Vagina (tissue), 2 donors: ENCODE data around the gene CHCHD1. TPM values are rescaled to one million over a fixed set of nuclear protein-coding genes. Genes with fewer than 3 reads are reported as not detected.

Experiments used
- DNase-seq, 2 donors: peaks; one replicate each; pipeline ENCODE4 v3.0.0-alpha.2; 2017; ENCODE audit errors: extremely low spot score in 2 of 2
- H3K27ac ChIP-seq: fragments of 200-600 bp; sonication (generic); one replicate; pipeline ENCODE4 v1.5.1; 2019
- H3K27me3 ChIP-seq: fragments of 200-600 bp; sonication (generic); one replicate; pipeline ENCODE4 v1.5.1; 2019
- H3K36me3 ChIP-seq, 2 donors: fragments of 200-600 bp; sonication (generic); one replicate each; pipeline ENCODE4 v1.5.1; 2017 to 2019
- H3K4me1 ChIP-seq: fragments of 200-600 bp; sonication (generic); one replicate; pipeline ENCODE4 v1.5.1; 2019
- H3K4me3 ChIP-seq, 2 donors: fragments of 200-600 bp; sonication (generic); 1 replicate in 1 of 2; 2 replicates in 1 of 2; pipeline ENCODE4 v1.5.1; 2016 to 2019
- H3K9me3 ChIP-seq: fragments of 200-600 bp; sonication (generic); one replicate; pipeline ENCODE4 v1.5.1; 2019
- POLR2A ChIP-seq, 2 donors: fragments of 450-650 bp; IDR thresholded peaks; one replicate each; pipeline ENCODE4 v1.6.1; 2017; ENCODE audit warnings: antibody characterized with exemption in 2 of 2, mild to moderate bottlenecking in 2 of 2, moderate library complexity in 2 of 2
- POLR2AphosphoS5 ChIP-seq, 2 donors: sonication (generic); formaldehyde crosslinking; IDR thresholded peaks; one replicate each; pipeline ENCODE4 v1.9.0; 2017; ENCODE audit warnings: antibody characterized with exemption in 2 of 2, mild to moderate bottlenecking in 2 of 2, low read depth in 1 of 2; ENCODE audit not compliant: insufficient read depth in 1 of 2
- intact Hi-C: fragments of 100-400 bp; cut with DNase I; formaldehyde crosslinking; loops from one replicate; pipeline ENCODE4 v1.15.1; 2023
- total RNA-seq: library from RNA; depleted of rRNA; stranded (reverse); fragments of >200 nt; gene quantifications from one replicate; pipeline ENCODE4 v1.2.3, GENCODE V29; 2016
- TF ChIP-seq, protein P1 (sequence below), 3 experiments: fragments of 450-650 bp in 2 of 3; fragments of 200-600 bp in 1 of 3; sonication (generic) in 1 of 3; IDR thresholded peaks; one replicate each; pipeline ENCODE4 v1.5.1; 2017 to 2019; ENCODE audit warnings: antibody characterized with exemption in 3 of 3, mild to moderate bottlenecking in 2 of 3, moderate library complexity in 2 of 3

CHCHD1 gene
- total RNA-seq, 1 donor from 2014 or later: 19.6 TPM

DNA sequence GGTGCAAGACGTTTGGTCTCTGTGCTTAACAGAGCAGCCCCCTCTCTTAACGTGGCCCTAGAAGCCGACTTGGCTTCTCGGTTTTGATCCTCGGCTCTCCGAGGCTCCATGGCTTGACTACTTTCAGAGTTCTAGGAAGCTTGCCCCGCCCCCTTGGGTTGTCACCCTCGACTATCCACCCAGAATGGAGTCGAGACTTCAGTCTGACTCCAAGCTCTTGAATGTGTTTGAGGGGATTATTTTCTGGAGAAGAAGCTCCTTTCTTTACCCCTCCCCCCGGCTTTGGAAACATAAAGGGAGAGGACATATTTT, 37.2 kb upstream of the CHCHD1 start:
- peaks cover 0 to 28% of the 10 kb centered on the region in 2 donors for H3K36me3 ChIP-seq
- intact Hi-C loops: no loop called here
- H3K4me1 ChIP-seq: peaks cover 54% of the 10 kb centered on the region
- TF ChIP-seq, protein P1, sequence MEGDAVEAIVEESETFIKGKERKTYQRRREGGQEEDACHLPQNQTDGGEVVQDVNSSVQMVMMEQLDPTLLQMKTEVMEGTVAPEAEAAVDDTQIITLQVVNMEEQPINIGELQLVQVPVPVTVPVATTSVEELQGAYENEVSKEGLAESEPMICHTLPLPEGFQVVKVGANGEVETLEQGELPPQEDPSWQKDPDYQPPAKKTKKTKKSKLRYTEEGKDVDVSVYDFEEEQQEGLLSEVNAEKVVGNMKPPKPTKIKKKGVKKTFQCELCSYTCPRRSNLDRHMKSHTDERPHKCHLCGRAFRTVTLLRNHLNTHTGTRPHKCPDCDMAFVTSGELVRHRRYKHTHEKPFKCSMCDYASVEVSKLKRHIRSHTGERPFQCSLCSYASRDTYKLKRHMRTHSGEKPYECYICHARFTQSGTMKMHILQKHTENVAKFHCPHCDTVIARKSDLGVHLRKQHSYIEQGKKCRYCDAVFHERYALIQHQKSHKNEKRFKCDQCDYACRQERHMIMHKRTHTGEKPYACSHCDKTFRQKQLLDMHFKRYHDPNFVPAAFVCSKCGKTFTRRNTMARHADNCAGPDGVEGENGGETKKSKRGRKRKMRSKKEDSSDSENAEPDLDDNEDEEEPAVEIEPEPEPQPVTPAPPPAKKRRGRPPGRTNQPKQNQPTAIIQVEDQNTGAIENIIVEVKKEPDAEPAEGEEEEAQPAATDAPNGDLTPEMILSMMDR (IDR thresholded peaks at IDR 0.05): no peak
- TF ChIP-seq POLR2AphosphoS5 (IDR thresholded peaks at IDR 0.05; ENCODE audit: insufficient read depth in 1 of 2, low read depth in 1 of 2) (no peak), POLR2A (IDR thresholded peaks at IDR 0.05) (no peak)
- peak overlapping the region; percentile 88 to 90 for H3K4me3 ChIP-seq
- no peaks in the 10 kb centered on the region for H3K27me3 ChIP-seq
- H3K9me3 ChIP-seq: no peaks in the 10 kb centered on the region
- no peak for DNase-seq
- H3K27ac ChIP-seq: peak overlapping the region; percentile 86

DNA sequence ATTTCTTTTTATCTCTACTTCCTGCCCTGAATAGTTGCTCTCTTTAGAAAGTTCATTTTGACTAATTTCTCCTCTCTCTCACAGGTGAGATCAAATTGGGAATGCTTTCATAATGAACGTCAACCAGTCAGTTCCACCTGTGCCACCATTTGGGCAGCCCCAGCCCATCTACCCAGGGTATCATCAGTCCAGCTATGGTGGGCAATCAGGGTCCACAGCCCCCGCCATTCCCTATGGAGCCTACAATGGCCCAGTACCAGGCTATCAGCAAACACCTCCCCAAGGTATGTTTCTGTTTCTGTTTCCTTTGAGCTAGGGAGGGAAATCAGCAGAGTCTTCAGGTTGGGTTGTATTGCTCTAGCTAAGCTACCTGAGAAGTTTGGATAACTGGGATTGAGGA, 35.1 kb upstream of the CHCHD1 start:
- intact Hi-C loops: no loop called here

DNA sequence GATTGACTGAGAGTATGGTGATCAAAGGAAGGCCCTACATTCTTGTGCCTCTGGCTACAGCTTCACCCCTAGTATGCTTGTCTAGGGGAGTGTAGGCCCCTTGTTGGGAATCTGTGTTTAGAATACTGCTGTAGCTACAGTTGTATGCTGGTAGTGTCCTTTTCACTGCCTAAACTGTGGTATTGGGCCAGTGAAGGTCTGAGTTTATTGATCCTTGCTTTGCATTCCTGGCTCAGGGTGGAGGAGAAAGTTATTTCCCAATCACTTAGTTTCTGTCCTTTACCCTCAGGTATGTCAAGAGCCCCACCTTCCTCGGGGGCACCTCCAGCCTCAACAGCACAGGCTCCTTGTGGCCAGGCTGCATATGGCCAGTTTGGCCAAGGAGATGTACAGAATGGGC, 31.0 kb upstream of the CHCHD1 start:
- H3K4me1 ChIP-seq: peaks cover 32% of the 10 kb centered on the region

More for the DNA sequence above, 35.1 kb upstream of the CHCHD1 start:
- Histone ChIP-seq H3K9me3 (no peaks in the 10 kb centered on the region), H3K4me1 (peaks cover 61% of the 10 kb centered on the region), H3K27me3 (no peaks in the 10 kb centered on the region), H3K4me3 (no peak overlapping the region), H3K36me3 (peaks cover 0 to 39% of the 10 kb centered on the region in 2 donors), H3K27ac (no peak overlapping the region)
- DNase-seq: no peak
- no peak for TF ChIP-seq POLR2A (IDR thresholded peaks at IDR 0.05)
- TF ChIP-seq, protein P1 (IDR thresholded peaks at IDR 0.05): no peak
- TF ChIP-seq POLR2AphosphoS5 (IDR thresholded peaks at IDR 0.05; ENCODE audit: insufficient read depth in 1 of 2, low read depth in 1 of 2): no peak

DNA sequence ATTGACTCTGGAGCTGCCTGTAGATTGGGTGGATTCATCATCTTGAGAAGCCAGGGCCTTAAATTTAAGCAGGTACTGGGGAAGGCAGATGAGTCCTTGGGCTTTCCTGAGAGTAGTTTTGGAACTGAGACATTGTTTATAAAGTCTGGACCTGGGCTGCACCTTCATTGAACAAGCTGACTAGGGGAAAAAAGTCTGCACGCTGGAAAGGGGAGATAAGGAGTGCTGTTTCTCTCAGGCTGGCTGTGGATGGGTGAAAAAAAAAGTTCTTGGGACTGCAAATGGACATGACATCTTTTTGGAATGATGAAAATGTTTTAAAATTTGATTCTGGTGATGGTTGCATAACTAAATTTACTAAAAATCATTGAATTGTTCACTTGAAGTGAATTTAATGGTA, 25.7 kb upstream of the CHCHD1 start:
- DNase-seq: no peak

More for the DNA sequence above, 31.0 kb upstream of the CHCHD1 start:
- intact Hi-C loops: no loop called here
- no peak for DNase-seq
- H3K27me3 ChIP-seq: no peaks in the 10 kb centered on the region
- H3K9me3 ChIP-seq: no peaks in the 10 kb centered on the region
- TF ChIP-seq POLR2AphosphoS5 (IDR thresholded peaks at IDR 0.05; ENCODE audit: insufficient read depth in 1 of 2, low read depth in 1 of 2): no peak
- TF ChIP-seq, protein P1 (IDR thresholded peaks at IDR 0.05): no peak
- no peak for TF ChIP-seq POLR2A (IDR thresholded peaks at IDR 0.05)
- H3K27ac ChIP-seq: no peak overlapping the region
- peaks cover 2 to 73% of the 10 kb centered on the region in 2 donors for H3K36me3 ChIP-seq
- H3K4me3 ChIP-seq: no peak overlapping the region

More for the DNA sequence above, 25.7 kb upstream of the CHCHD1 start:
- Histone ChIP-seq H3K4me3 (no peak overlapping the region), H3K9me3 (no peaks in the 10 kb centered on the region), H3K4me1 (no peaks in the 10 kb centered on the region), H3K36me3 (peaks cover 2 to 59% of the 10 kb centered on the region in 2 donors), H3K27me3 (no peaks in the 10 kb centered on the region), H3K27ac (no peak overlapping the region)
- intact Hi-C loops: no loop called here
- TF ChIP-seq, protein P1 (IDR thresholded peaks at IDR 0.05): no peak
- TF ChIP-seq POLR2A (IDR thresholded peaks at IDR 0.05) (no peak), POLR2AphosphoS5 (IDR thresholded peaks at IDR 0.05; ENCODE audit: insufficient read depth in 1 of 2, low read depth in 1 of 2) (no peak)
